ENCODE results near the gene ITSN1.

ITSN1 gene

DNA sequence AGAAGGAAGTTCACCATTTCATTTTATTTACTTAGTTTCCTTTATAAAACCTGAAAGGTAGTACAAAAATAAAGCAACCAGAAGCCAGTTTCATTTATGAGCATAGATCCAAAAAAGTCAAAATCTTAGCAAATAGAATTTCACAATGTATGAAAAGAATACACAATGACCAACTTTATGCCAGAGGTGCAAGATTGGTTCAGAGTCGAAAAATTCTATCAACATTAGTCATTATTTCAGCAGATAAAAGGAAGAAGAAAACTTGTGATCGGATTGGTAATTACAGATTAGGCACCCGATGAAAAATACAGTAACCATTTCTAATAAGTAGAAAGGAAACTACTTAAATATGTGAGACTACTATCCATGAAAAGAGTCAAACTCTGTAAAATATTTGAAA lies 89.1 kb downstream of the ITSN1 start:
- no peak for DNase-seq (ENCODE audit: low spot score)

DNA sequence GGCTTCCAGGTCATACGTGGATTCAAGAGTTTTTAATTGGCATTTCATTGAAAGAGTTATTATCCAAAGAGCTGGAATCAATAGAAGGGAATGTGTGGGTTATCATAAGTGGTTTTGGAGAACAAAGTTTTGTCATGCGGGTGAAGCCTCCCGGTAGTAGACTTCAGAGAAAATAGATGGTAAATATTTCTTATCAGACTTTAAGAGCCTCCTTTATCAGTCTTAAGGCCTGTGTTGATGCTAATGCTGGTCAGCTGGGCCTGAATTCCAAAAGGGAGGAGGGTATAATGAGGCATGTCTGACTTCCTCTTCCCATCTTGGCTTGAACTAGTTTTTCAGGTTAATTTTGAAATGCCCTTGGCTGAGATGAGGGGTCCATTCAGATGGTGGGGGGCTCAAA lies 89.7 kb downstream of the ITSN1 start:
- DNase-seq (ENCODE audit: low spot score): no peak

DNA sequence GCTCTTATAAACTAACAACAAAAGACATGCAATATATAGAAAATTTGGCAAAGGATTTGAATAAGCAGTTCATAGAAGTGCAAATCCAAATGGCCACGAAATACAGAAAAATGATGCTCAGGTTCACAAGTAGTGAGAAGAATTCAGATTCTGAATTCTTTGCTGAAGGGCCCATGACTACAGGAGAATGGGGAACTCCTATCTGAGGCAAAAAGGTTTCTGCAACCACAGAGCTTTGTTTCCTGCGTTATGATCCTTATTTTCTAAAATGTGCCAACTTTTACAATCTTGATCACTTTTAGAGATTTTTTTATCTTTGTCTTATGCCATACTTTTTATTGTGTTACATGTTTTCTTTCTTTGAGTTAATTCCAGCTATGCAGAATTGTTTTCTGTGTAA lies 91.3 kb downstream of the ITSN1 start:
- DNase-seq (ENCODE audit: low spot score): no peak

DNA sequence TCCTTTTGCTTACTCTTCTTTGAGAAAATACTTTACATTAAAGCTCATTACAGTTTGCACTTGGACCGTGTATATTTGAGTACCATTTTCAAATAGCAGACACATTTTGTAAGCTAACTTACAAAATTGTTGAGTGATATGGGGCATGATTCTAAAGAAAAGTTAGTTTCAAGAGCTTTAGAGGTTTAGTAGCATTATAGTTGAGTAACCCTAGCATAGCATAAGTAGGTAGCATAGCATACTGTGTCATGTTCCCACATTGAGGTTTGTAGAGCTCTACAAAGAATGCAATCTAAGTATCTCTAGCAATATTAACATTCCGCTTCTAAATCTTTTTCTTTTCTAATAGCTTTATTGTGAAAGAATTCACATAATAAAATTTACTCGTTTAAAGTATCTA lies 92.0 kb downstream of the ITSN1 start:
- no peak for DNase-seq (ENCODE audit: low spot score)

DNA sequence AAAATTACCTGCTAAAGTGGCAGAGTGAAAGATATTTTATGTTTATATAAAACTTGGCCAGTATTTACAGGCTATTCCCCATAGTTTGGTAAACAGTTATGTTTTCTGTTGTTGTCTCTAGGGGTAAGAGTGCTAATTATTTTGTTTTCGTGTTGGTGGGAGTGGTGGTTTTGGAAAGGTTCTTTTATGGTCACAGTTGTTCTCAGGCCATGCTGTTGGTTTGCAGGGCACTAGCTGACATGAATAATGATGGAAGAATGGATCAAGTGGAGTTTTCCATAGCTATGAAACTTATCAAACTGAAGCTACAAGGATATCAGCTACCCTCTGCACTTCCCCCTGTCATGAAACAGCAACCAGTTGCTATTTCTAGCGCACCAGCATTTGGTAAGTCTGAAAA lies 92.5 kb downstream of the ITSN1 start:
- DNase-seq (ENCODE audit: low spot score): no peak

DNA sequence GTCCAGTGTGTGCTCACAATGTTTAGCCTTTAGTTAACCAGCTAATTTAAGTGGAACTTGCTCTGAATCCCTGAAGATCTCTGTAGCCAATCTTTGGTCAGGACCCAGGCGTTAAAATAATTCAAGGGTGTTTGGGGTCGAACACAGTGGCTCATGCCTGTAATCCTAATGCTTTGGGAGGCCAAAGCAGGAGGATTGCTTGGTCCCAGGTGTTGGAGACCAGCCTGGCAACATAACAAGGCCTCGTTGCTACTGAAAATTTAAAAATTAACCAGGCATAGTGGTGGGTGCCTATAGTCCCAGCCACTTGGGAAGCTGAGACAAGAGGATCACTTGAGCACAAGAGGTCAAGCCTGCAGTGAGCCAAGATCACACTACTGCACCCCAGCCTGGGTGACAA lies 94.3 kb downstream of the ITSN1 start:
- no peak for DNase-seq (ENCODE audit: low spot score)

DNA sequence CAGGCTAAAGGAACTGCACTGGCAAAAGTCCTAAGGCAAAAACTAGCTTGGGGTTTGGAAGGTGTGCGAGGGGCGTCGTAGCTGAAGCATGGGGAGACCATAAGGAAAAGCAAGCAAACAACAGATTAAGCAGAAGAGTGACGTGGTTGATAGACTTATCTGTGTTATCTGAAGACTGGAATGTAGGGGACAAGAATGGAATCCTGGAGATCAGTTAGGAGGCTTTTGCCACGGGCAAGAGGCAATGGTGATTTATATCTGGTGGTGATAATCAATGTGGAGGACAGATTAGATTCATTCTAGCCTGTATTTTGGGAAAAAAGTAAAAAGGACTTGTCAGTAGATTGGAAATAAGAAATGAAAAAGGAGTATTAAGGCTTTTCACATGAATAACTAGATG lies 97.4 kb downstream of the ITSN1 start:
- no peak for DNase-seq (ENCODE audit: low spot score)

DNA sequence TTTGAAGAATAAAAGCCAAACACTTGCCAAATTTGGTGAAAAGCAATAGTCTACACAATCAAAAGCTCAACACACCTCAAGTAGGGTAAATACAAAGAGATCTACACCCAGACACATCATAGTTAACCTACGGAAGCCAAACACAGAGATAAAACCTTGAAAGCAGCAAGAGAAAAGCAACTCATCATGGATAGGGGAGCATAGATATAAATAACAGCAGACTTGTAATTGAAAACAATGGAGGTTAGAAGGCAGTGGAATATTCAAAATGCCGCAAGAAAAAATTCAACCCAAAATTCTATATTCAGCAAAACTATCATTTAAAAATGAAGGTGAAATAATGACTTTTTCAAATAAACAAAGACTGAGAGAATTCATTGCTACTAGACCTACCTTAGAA lies 105.1 kb downstream of the ITSN1 start:
- DNase-seq (ENCODE audit: low spot score): peak; percentile 35

DNA sequence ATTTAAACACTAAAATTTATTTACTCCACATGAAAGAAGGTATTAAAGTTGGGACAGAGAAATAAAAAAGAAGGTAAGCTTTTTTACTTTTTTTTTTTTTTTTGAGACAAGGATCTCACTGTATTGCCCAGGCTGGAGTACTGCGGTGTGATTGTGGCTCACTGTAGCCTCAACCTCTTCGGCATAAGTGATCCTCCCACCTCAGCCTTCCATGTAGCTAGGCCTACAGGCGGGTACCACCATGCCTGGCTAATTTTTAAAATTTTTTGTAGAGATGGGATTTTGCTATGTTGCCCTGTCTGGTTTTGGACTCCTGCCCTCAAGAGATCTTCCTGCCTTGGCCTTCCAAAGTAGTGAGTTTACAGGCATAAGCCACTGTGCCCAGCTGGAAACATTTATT lies 106.6 kb downstream of the ITSN1 start:
- no peak for DNase-seq (ENCODE audit: low spot score)

DNA sequence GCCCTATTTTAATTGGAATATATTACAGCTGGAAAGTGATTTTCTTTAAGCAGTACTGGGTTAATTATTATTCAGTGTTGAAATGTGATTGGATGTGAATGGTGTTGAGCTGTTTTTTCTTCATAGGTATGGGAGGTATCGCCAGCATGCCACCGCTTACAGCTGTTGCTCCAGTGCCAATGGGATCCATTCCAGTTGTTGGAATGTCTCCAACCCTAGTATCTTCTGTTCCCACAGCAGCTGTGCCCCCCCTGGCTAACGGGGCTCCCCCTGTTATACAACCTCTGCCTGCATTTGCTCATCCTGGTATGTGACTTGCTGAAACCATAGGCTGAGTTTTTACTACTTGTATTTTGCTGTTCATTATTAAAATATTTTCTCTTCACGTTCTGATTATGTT lies 107.7 kb downstream of the ITSN1 start:
- no peak for DNase-seq (ENCODE audit: low spot score)

DNA sequence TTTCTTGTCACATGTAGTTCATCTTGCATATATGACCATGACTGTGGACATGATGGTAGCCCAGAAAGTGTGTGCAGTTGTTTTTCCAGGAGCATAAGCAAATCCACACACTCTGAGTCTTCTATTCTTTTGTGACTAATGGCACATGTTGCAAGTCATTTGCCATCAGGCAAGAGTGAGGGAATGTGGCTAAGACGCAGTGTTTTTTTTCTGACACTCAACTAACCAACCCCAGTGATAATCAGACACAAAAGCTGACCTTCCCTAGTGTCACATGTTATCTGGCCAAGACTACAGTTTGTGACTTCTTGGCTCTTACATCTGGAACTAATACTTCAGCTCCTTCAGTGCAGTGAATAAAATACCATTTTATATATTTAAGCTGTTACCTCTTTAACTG lies 108.8 kb downstream of the ITSN1 start:
- no peak for DNase-seq (ENCODE audit: low spot score)

DNA sequence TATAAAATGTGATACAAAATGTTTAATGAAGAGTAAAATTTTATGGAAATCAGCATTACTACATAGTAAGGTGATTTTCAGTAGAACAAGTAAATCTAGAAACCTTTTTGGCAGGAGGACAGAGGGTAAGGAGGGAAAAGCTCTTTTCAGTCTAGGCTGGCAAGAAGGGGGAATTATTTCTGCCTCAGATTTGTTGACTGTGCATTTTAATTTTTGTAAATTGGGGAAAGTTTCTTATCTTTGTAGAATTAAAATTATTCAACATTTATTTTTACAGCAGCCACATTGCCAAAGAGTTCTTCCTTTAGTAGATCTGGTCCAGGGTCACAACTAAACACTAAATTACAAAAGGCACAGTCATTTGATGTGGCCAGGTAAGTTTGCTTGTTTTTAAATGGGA lies 109.2 kb downstream of the ITSN1 start:
- no peak for DNase-seq (ENCODE audit: low spot score)

DNA sequence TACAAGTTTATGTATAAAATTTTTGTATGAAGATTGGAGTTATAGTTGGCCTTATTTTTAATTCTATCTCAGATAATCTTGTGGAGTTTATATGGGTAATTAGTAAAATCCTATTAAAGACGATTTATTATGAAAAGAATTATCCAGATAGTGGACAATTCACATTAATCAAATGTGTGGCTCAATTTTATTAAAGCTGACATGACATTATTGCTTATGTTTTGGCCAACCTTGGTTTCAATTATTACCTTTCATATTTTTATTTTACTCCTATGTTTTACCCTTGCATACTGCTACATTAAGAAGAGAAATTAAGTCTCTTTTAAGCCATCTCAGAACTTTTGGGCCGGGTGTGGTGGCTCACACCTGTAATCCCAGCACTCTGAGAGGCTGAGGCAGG lies 110.0 kb downstream of the ITSN1 start:
- no peak for DNase-seq (ENCODE audit: low spot score)

DNA sequence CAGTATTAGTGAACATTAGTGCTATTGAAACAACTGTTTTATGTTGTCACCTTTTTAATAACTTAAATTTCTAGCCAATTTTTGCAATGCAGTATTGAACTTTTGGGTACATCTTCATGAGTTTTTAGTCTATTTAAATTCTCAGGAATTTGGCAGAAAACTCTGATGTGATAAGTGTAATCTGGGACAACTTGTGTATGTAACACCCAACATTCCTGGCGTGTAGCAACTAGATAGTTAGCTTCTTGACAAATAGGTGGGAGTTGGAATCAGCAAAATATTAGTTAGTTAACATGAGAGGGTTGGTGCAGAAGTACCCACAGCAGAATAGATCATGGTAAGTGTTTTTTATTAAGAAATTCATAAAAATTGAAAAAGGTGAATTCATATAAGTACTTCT lies 111.6 kb downstream of the ITSN1 start:
- DNase-seq (ENCODE audit: low spot score): no peak

DNA sequence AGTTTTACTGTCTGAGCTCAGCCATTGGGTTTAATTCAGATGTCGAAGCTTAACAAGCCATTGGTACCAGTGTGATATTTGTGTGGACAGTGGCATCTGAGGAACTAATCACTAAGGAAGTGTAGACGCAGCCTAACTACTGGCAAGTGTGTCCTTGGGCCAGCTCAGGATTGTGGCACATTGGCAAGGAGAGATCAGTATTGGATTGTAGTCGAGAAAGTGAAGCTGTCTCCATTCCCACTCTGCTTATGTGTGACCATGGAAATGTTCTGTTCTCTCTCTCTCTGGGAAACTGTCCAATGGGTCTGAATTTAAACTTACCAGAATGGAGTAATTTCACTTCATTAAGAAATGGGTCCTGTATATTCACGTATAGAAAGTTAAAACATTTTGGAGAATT lies 112.2 kb downstream of the ITSN1 start:
- DNase-seq (ENCODE audit: low spot score): no peak

DNA sequence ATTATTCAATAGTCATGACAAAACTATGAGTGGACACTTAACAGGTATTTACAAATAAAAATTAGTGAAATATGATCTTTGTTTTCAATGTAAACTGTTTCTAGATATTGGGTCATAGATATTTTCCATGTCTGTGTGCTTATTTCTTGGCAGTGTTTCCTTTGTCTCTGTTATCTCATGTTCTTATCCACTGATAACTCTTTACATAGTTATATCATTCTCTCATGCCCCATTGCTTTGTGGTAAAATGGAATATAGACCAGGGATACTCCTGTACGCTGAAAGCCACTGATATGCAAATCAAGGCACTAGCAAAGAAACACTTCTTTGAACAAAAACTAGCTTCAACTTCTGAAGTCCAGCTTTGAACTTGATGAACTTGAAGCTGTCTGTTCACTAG lies 113.1 kb downstream of the ITSN1 start:
- DNase-seq (ENCODE audit: low spot score): no peak

DNA sequence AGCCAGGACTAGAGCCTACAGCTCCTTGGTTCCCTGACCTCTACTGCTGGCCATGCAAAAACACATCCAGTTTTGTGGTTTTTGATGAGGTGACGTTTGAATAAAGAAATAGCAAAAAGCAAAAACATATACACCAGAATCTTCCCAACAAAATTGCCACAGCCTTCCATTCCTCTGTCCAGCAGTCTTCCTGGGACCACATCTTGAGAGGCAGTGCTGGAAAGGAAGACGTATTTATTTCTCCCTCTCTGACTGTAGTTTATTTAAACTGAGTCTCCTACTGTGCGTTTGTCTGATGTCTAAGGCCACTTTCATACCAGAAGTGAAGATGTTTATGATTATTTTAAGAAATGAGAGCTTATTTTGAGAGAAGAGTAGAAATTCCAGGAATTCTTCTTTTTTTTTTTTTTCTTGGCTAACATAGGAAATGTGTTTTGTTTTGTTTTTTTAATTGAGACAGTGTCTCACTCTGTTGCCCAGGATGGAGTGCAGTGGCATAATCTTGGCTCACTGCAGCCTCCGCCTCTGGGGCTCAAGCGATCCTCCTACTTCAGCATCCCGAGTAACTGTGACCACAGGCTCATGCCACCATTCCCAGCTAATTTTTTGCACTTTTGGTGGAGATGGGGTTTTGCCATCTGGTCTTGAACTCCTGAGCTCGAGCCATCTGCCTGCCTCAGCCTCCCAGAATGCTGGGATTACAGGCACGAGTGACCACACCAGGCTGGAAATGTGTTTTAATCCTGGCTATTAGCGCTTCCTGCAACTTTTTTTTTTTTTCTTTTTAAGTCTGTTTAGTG lies 118.5 kb downstream of the ITSN1 start:
- DNase-seq (ENCODE audit: low spot score): no peak

DNA sequence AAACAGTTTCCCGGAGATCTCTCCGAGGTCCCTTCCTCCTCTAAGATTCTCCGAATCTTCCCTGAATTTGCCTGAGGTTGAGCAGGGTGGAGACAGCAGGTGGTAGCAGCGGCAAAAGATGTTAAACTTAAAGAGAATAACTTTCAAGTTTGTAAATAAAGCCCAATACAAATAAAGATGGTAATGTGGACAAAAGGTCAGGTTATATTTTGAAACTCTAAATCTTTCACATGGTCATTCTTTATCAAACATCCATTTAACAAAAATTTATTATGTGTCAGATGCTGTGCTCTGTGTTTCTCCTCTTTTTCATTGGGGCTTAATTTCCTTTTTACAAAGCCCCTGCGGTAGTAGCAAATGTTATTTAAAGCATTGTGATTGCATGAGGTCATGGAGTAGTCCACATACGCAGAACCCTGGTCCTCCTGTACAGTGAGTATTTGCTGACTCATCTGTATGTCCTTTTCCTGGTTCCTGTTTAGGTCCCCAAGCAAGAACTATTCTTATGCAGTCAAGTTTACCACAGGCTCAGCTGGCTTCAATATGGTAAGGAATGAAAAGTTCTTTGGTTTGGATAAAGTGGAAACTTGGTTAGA lies 119.2 kb downstream of the ITSN1 start:
- DNase-seq (ENCODE audit: low spot score): peak; percentile 87

DNA sequence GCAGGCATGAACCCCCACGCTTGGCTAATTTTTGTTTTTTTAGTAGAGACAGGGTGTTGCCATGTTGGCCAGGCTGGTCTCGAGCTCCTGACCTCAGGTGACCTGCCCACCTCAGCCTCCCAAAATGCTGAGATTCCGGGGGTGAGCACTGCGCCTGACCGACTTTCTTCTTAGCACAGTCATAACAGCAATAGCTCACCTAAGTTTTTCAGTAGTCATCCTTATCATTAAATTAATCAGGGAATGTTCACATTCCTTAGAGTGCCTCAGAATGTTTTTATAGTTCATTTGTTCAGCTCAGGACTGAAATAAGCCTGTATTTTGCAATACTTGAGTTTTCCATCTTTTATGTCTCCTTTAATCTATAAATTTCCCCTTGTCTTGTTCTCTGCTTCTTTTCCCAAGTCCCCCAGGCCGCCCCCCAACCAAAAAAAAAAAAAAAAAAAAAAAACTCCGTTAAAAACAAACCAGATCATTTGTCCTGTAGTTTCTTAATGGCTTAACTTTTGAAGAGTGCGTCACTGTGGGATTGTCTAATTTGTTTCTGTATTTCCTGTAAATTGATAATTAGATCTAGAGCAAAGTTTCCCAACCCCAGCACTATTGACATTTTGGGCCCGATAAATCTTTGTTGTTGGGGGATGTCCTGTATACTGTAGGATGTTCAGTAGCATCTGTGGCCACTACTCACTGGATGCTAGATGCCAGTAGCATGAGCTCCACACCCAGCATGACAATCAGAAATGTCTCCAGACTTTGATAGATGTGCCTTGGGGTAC lies 120.7 kb downstream of the ITSN1 start:
- no peak for DNase-seq (ENCODE audit: low spot score)

DNA sequence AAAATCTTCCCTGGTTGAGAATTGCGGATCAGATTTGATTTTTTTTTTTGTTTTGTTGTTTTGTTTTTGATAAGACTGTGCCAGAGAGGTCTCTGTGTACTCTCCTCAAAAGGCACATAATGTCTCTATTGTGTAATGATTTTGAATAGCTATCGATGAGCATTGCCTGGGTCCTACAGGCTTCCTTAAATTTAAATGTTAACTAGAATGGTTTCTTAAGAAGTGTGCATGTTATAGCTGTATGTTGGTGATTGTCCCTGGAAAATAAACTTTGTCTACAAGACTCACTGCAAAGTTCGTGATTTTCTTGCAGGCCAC lies 121.2 kb downstream of the ITSN1 start:
- no peak for DNase-seq (ENCODE audit: low spot score)

DNA sequence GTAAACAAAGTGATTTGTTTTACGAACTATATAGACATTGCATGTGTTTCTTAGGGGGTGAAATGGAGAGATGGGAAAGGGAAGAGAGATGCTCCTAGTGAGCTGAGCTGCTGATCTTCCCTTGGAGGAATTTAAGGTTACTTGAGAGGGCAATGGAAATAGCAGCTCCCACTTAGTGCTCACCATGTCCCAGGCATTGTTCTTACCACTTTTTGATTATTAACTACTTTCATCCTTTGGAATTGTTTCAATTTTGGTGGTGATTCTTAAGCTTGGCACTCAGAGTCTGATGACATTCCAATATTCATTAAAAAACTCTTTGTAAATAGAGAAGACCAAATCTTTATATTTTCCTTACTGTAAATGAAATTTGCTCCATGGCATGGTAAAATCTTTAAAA lies 124.9 kb downstream of the ITSN1 start:
- no peak for DNase-seq (ENCODE audit: low spot score)

DNA sequence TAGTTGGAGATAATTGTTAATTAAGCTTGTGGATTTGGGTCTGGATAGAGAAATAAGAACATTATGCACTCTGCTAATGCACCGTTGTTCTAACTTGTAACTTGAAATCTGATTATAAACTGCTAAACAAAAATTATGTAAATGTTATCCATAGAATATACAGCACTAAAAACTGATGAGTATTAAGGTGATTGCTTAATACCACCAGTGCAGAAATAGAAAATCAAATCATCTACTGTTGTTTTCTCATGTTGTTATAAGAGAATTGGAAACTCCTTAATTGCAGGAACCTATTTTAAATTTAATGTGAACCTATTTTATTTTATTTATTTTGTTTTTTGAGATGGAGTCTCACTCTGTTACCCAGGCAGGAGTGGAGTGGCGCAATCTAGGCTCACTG lies 125.7 kb downstream of the ITSN1 start:
- DNase-seq (ENCODE audit: low spot score): no peak

DNA sequence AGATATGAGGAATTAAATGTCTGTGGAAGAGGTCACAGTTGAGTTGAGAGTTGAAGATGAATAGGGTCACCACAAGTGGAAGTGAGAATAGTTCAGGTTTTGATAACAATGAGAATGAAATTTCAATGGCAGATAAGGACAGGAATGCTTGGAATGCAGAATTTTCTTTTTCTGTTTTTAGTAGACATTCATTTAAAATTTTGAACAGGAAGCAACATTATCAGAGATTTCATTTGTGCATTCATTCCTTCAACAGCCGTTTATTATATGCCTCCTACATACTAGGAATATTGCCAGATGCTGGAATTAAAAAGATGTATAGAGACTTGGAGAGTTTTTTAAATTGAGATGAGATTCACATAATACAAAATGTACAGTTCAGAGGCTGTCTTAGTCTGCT lies 126.8 kb downstream of the ITSN1 start:
- DNase-seq (ENCODE audit: low spot score): no peak

DNA sequence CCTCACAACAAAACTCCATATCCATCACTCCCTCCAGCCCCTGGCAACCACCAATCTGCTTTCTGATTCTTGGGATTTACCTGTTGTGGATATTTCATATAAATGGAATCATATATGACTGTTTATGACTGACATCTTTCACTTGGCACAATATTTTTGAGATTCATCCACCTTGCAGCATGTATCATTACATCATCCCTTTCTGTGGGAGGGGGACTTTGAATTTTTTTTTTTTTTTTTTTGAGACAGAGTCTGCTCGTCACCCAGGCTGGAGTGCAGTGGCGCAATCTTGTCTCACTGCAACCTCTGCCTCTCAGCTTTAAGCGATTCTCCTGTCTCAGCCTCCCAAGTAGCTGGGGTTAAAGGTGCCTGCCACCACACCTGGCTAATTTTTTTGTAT lies 128.2 kb downstream of the ITSN1 start:
- DNase-seq (ENCODE audit: low spot score): no peak

Measured in SW480 (cell line).